Smooth muscle cell (in vitro differentiated cells): Measurements from ENCODE around the gene DUSP11. TPM values are rescaled to one million over a fixed set of nuclear protein-coding genes. Genes with fewer than 3 reads are reported as not detected.

ENCODE experiments used
- DNase-seq: peaks from one replicate; lab custom pipeline; 2025; ENCODE audit not compliant: unreplicated experiment; lab: John Stamatoyannopoulos, UW
- H2AFZ ChIP-seq: fragments of 200-600 bp; sonication (generic); 2 replicates; pipeline ENCODE4 v1.6.0; 2016; ENCODE audit warnings: antibody characterized with exemption, low read depth, mild to moderate bottlenecking
- H3F3A ChIP-seq: fragments of 200-600 bp; sonication (generic); 2 replicates; pipeline ENCODE4 v1.6.0; 2017; ENCODE audit warnings: antibody characterized with exemption, low read depth
- H3K27ac ChIP-seq: fragments of 200-600 bp; sonication (generic); 2 replicates; pipeline ENCODE4 v1.5.1; 2016; ENCODE audit warnings: low read depth, mild to moderate bottlenecking
- H3K27me3 ChIP-seq: fragments of 200-600 bp; sonication (generic); 2 replicates; pipeline ENCODE4 v1.6.1; 2016; ENCODE audit warnings: low read depth, mild to moderate bottlenecking
- H3K36me3 ChIP-seq: fragments of 200-600 bp; sonication (generic); 2 replicates; pipeline ENCODE4 v1.5.1; 2016; ENCODE audit warnings: low read depth
- H3K4me1 ChIP-seq: fragments of 200-600 bp; sonication (generic); 2 replicates; pipeline ENCODE4 v1.5.1; 2016; ENCODE audit warnings: low read depth
- H3K4me2 ChIP-seq: fragments of 200-600 bp; sonication (generic); 2 replicates; pipeline ENCODE4 v1.6.0; 2016; ENCODE audit warnings: mild to moderate bottlenecking
- H3K4me3 ChIP-seq: fragments of 200-600 bp; sonication (generic); 2 replicates; pipeline ENCODE4 v1.5.1; 2016; ENCODE audit warnings: mild to moderate bottlenecking
- H3K79me2 ChIP-seq: fragments of 200-600 bp; sonication (generic); 2 replicates; pipeline ENCODE4 v1.6.0; 2016; ENCODE audit warnings: low read depth, mild to moderate bottlenecking
- H3K9ac ChIP-seq: fragments of 200-600 bp; sonication (generic); 2 replicates; pipeline ENCODE4 v1.6.0; 2016; ENCODE audit warnings: low read depth
- H3K9me3 ChIP-seq: fragments of 200-600 bp; sonication (generic); replicated peaks from 2 replicates; pipeline ENCODE4 v1.5.1; 2016; ENCODE audit warnings: low read depth
- H4K20me1 ChIP-seq: fragments of 200-600 bp; sonication (generic); 2 replicates; pipeline ENCODE4 v1.6.0; 2016; ENCODE audit warnings: low read depth
- CTCF ChIP-seq: fragments of 200-600 bp; sonication (generic); IDR thresholded peaks from 2 replicates; pipeline ENCODE4 v1.5.1; 2017; ENCODE audit warnings: borderline replicate concordance, mild to moderate bottlenecking, antibody characterized with exemption; ENCODE audit not compliant: insufficient read depth, poor library complexity, severe bottlenecking
- WGBS: methylation state at CpG from one replicate; pipeline ENCODE4 v1.1.7; 2016; ENCODE audit warnings: low lambda C conversion rate; 5-methylcytosine and 5-hydroxymethylcytosine counted together
- polyA plus RNA-seq: library from polyadenylated mRNA; unstranded; fragments of >200 nt; fragmentation: Nextera tagmentation; extraction: Ambion mirVana; gene quantifications from 2 replicates; pipeline ENCODE4 v1.2.1, GENCODE V29; 2016
- total RNA-seq: library from RNA; depleted of rRNA; stranded (reverse); fragments of >200 nt; gene quantifications from 2 replicates; pipeline ENCODE4 v1.2.3, GENCODE V29; 2014

The DUSP11 gene
- total and polyA plus RNA-seq, 2 experiments from 2014 or later, result 43.7 to 70.3 TPM

GRCh38 chr2:73736855-73737779, 42.8 kb downstream of the DUSP11 start, which contains the start of gene TPRKB:
TSS of gene TPRKB (minus strand) at chr2:73737345. CDS start at chr2:73734569, 2,776 bp downstream.
- DNase-seq, result peak; percentile 42
- peak within 1 kb of the TSS; percentile 73 for H3K9ac ChIP-seq

GRCh38 chr2:73736378-73736777, 43.5 kb downstream of the DUSP11 start:
- TF ChIP-seq CTCF, result no peak
- no peak for DNase-seq
- Histone ChIP-seq H3K79me2 (peaks cover 13% of the 10 kb centered on the region), H3K4me2 (peak overlapping the region; percentile 97), H3K9ac (peak overlapping the region; percentile 73), H3K27ac (peak overlapping the region; percentile 49), H3K9me3 (no peaks in the 10 kb centered on the region), H3K4me1 (peaks cover 9% of the 10 kb centered on the region), H3K27me3 (no peaks in the 10 kb centered on the region), H2AFZ (peak overlapping the region; percentile 84), H3K4me3 (peak overlapping the region; percentile 90), H3F3A (no peaks in the 10 kb centered on the region), H3K36me3 (no peaks in the 10 kb centered on the region), H4K20me1 (no peaks in the 10 kb centered on the region)
- WGBS, result 29% methylated on average over 8 of the region's 8 CpGs

More at GRCh38 chr2:73736855-73737779, 42.8 kb downstream of the DUSP11 start, which contains the start of gene TPRKB:
- H3K79me2 ChIP-seq, result peaks cover 13% of the 10 kb centered on the region
- peak within 1 kb of the TSS; percentile 97 for H3K4me2 ChIP-seq
- WGBS, result 6% methylated on average over 49 of the region's 49 CpGs
- H4K20me1 ChIP-seq, result no peaks in the 10 kb centered on the region
- peaks cover 9% of the 10 kb centered on the region for H3K4me1 ChIP-seq
- peak within 1 kb of the TSS; percentile 84 for H2AFZ ChIP-seq
- H3K27me3 ChIP-seq, result no peaks in the 10 kb centered on the region
- peak within 1 kb of the TSS; percentile 49 for H3K27ac ChIP-seq
- H3K9me3 ChIP-seq, result no peaks in the 10 kb centered on the region
- no peak for TF ChIP-seq CTCF
- no peaks in the 10 kb centered on the region for H3F3A ChIP-seq
- peak within 1 kb of the TSS; percentile 90 for H3K4me3 ChIP-seq
- no peaks in the 10 kb centered on the region for H3K36me3 ChIP-seq

GRCh38 chr2:73730810-73731209, 49.1 kb downstream of the DUSP11 start:
- Histone ChIP-seq H3F3A (no peaks in the 10 kb centered on the region), H3K9ac (no peak overlapping the region), H3K4me2 (no peak overlapping the region), H3K9me3 (no peaks in the 10 kb centered on the region), H3K4me3 (no peak overlapping the region), H3K36me3 (peaks cover 6% of the 10 kb centered on the region), H4K20me1 (no peaks in the 10 kb centered on the region), H3K4me1 (peaks cover 2% of the 10 kb centered on the region), H3K79me2 (peaks cover 7% of the 10 kb centered on the region), H2AFZ (no peak overlapping the region), H3K27ac (no peak overlapping the region), H3K27me3 (no peaks in the 10 kb centered on the region)
- TF ChIP-seq CTCF, result no peak
- WGBS, result 96% methylated on average over 4 of the region's 4 CpGs
- DNase-seq, result no peak

GRCh38 chr2:73728711-73729110, 51.2 kb downstream of the DUSP11 start:
- no peaks in the 10 kb centered on the region for H3F3A ChIP-seq
- no peak overlapping the region for H3K27ac ChIP-seq
- H3K4me1 ChIP-seq, result no peaks in the 10 kb centered on the region
- no peaks in the 10 kb centered on the region for H3K79me2 ChIP-seq
- no peak for TF ChIP-seq CTCF
- no peak overlapping the region for H3K9ac ChIP-seq
- H4K20me1 ChIP-seq, result no peaks in the 10 kb centered on the region
- no peak overlapping the region for H3K4me3 ChIP-seq
- 100% methylated on average over 4 of the region's 4 CpGs for WGBS
- peaks cover 6% of the 10 kb centered on the region for H3K36me3 ChIP-seq
- H2AFZ ChIP-seq, result no peak overlapping the region
- no peaks in the 10 kb centered on the region for H3K27me3 ChIP-seq
- H3K9me3 ChIP-seq, result no peaks in the 10 kb centered on the region
- H3K4me2 ChIP-seq, result no peak overlapping the region
- no peak for DNase-seq
